IPS DF 4.7 (cell line): ENCODE results near the gene UNC13A.

Experiments
- DNase-seq: peaks from one replicate; pipeline ENCODE4 v3.0.0-alpha.2; 2013; ENCODE audit warnings: low spot score; ENCODE audit errors: extremely low read depth

Gene UNC13A

GRCh38 chr19:17626456-17627015 is 61.6 kb downstream of the UNC13A start:
- no peak for DNase-seq

- no peak for DNase-seq
These were observed 62.2 kb downstream of the UNC13A start for GRCh38 chr19:17625980-17626379.

- no peak for DNase-seq
These were observed 63.1 kb downstream of the UNC13A start for GRCh38 chr19:17625043-17625442.

GRCh38 chr19:17624314-17624991 is 63.7 kb downstream of the UNC13A start:
- DNase-seq = no peak

GRCh38 chr19:17623224-17623935 is 64.8 kb downstream of the UNC13A start:
- no peak for DNase-seq

GRCh38 chr19:17620696-17621095 is 67.5 kb downstream of the UNC13A start:
- DNase-seq = no peak

- DNase-seq = no peak
These were observed 69.2 kb downstream of the UNC13A start for GRCh38 chr19:17618936-17619335.

- DNase-seq = no peak
These were observed 69.8 kb downstream of the UNC13A start for GRCh38 chr19:17618281-17618903.

- DNase-seq = no peak
These were observed 70.4 kb downstream of the UNC13A start for GRCh38 chr19:17617807-17618192.

- no peak for DNase-seq
These were observed 71.0 kb downstream of the UNC13A start for GRCh38 chr19:17616961-17617806.

- no peak for DNase-seq
These were observed 71.5 kb downstream of the UNC13A start for GRCh38 chr19:17616686-17616960.

GRCh38 chr19:17615889-17616685 is 72.1 kb downstream of the UNC13A start:
- DNase-seq = no peak

GRCh38 chr19:17614476-17614875 is 73.7 kb downstream of the UNC13A start:
- no peak for DNase-seq

- no peak for DNase-seq
These were observed 76.5 kb downstream of the UNC13A start for GRCh38 chr19:17611462-17612244.

GRCh38 chr19:17610384-17610783 is 77.8 kb downstream of the UNC13A start:
- no peak for DNase-seq

- no peak for DNase-seq
These were observed 80.2 kb downstream of the UNC13A start for GRCh38 chr19:17607936-17608335.

GRCh38 chr19:17606590-17607185 is 81.5 kb downstream of the UNC13A start:
- no peak for DNase-seq

- DNase-seq = peak; percentile 64
These were observed 82.2 kb downstream of the UNC13A start for GRCh38 chr19:17605761-17606589.

GRCh38 chr19:17605117-17605516 is 83.0 kb downstream of the UNC13A start:
- DNase-seq = no peak
